IPS-11a (cell line): Measurements from ENCODE around the gene RING1.

Experiments
- H3K4me3 ChIP-seq: one replicate; pipeline ENCODE4 v1.5.1; 2013; ENCODE audit warnings: low read depth, low read length, control low read depth

Gene RING1

GRCh38 chr6:33171880-33172687 is 36.2 kb upstream of the RING1 start:
- H3K4me3 ChIP-seq: no peak overlapping the region

DNA sequence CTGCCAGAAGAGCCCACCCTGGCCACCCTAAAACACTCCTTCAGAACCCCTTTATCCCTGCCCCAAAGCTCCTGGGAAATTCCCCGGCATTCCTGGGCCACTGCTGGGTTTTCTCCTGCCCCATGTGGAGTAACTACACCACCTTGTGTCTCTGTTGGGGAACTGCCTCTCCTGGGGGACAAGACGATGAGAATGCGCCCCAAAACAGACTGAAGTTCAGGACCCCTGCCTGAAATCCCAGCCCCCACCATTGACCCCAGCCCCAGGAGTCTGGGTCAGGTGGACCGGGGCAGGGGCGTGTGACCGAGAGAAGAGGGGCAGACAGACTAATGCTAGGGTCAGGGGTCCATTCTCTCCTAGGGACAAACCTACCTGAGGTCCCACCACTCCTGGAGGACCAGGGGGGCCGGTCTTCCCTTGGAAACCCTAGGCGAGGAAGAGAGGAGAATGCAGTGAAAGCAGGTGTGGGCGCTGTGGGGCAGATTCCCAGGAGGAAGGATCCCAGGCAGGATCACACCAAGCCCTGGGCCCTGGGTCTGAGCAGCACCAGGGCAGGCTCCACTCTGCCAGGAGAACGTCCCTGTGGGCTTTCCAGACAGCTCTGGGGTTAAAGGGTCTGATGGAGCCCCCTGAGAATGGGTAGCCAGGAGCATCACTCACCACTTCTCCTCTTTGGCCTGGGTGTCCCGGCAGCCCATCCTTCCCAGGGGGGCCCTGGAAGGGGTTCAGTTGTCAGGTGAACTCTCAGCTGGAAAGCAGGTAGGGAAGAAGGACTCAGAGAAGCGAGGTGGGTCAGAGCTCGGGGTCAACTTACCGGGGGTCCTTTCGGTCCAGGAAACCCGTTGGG is 35.4 kb upstream of the RING1 start:
- H3K4me3 ChIP-seq: no peak overlapping the region

GRCh38 chr6:33173535-33174180 is 34.6 kb upstream of the RING1 start:
- H3K4me3 ChIP-seq: no peak overlapping the region

- no peak overlapping the region for H3K4me3 ChIP-seq
Observed at GRCh38 chr6:33174784-33175183, 33.5 kb upstream of the RING1 start.

DNA sequence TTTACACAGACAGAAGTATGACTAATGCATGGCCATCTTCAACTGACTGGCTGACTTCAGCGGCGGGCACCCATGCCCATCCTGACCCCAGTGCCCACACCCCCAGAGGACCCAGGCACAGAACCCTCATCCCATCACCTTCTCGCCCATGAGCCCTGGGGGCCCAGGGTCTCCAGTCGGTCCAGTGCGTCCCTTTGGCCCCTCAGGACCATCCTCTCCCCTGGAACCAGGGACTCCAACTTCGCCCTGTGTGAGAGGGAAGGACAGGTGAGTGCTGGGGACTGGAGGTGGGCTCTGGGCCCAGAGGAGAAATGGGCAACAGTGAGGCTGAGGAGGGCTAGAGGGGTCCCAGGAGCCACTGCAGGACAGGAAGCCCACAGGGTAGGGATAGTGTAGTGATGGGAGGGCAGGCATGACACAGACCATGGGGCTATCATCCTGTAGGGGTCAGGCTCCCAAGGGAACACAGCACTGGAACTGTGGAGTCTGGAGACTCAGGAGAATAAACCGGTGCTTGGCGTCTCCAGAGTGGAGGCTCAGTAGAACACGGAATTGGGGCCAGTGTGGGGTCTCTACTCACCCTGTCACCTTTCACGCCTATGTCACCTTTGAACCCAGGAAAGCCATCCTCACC is 32.7 kb upstream of the RING1 start:
- no peak overlapping the region for H3K4me3 ChIP-seq

DNA sequence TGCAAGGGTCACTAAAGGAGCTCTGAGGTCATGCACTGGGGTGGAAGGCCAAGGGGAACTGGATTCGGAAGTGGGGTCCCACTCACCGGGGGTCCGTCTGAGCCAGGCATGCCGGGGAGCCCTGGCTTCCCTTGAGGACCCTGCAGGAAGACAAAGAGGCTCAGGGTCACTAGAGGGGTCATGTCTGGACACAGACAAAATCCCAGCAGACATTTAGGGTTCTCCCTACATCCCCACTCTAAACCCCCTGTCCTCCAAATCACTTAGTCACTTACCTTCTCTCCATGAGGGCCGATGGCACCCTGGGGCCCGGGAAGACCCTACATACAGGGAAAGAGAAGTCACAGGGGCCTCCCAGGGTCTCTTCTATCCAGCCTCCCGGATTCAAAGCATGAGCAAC is 31.4 kb upstream of the RING1 start:
- no peak overlapping the region for H3K4me3 ChIP-seq

GRCh38 chr6:33177552-33178446 is 30.5 kb upstream of the RING1 start:
- H3K4me3 ChIP-seq: no peak overlapping the region

- no peak overlapping the region for H3K4me3 ChIP-seq
Observed at GRCh38 chr6:33178755-33179475, 29.4 kb upstream of the RING1 start.

DNA sequence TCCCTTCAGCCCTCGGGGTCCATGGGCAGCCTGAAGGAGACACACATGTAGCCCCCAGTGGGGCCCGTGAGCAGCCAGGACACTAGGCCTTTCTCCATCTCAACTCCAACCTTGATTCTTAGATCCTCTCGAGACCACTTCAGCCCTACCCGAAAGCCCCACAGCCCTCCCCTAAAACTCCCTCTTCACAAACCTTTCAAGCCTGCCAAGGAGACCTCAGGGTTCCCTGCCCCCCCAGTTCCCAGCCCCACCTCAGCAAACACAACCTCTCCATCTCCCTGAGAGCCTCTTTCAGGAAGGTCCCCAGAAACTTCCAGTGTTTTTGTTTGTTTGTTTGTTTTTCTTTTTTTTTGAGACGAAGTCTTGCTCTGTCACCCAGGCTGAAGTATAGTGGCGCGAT is 27.2 kb upstream of the RING1 start:
- H3K4me3 ChIP-seq: no peak overlapping the region

- H3K4me3 ChIP-seq: no peak overlapping the region
Observed at GRCh38 chr6:33183071-33183683, 25.1 kb upstream of the RING1 start.

GRCh38 chr6:33185190-33185589 is 23.1 kb upstream of the RING1 start:
- no peak overlapping the region for H3K4me3 ChIP-seq

DNA sequence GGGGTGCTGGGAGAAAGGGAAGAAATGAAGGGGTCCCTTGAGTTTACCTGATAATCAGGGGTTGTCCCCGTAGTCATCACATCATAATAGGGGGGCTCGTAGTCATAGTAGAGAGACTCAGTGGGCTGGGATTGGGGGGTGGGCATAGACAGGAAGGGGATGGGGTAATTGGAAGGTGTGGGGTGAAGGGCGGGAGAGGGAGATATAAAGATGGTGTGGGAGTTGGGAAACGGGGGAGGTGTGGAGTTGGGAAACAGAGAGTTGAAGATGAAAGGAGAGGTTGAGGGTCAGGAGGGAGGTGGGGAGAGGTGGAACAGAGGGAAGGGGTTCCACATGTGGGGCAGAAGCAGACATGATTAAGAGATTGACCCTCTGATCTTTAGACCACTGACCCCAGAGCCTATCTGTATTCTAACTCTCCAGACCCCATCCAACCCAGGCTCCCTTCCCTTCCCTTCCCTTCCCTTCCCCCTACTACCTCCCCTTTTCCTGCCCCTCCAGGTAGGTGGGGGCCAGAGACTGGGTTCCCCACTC is 22.6 kb upstream of the RING1 start:
- no peak overlapping the region for H3K4me3 ChIP-seq

GRCh38 chr6:33187809-33188208 is 20.5 kb upstream of the RING1 start:
- no peak overlapping the region for H3K4me3 ChIP-seq

GRCh38 chr6:33189164-33189563 is 19.1 kb upstream of the RING1 start:
- no peak overlapping the region for H3K4me3 ChIP-seq

GRCh38 chr6:33189625-33190448 is 18.5 kb upstream of the RING1 start:
- no peak overlapping the region for H3K4me3 ChIP-seq

DNA sequence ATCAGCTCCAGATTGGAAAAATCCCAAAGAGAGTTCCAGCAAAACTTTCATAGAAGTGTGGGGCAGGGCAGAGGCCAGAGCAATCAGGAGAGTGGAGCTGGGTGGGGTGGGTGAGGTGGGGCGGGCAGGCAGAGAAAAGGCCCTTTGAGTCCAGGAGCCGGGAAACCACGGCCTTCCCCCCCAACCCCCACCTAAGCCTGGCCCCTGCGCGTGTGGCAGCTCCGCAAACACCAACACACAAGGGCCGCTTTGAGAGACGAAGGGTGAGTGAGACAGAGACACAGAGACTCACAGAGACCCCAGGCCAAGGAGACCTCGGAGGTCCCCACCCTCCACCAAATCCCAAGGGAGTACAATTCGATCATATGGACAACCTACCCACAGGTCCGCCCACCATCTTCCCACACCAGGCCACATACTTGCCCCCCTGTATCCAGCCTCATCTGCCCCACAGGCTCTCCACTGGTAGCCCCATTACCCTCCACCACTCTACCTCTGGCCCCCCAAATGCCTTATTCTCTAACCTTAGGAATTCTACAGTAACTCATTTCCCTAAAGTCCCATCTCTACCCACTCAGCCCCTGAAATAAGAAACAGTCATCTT is 17.7 kb upstream of the RING1 start:
- no peak overlapping the region for H3K4me3 ChIP-seq

GRCh38 chr6:33191383-33192104 is 16.8 kb upstream of the RING1 start:
- no peak overlapping the region for H3K4me3 ChIP-seq
